Ecto neural progenitor cell (in vitro differentiated cells): ENCODE data around the gene CREBZF.
"Not testable (repeated sequence)": the region's sequence is repeated elsewhere in the genome, so short reads cannot be mapped to it uniquely, and the experiment has no call there.

Experiments
- DNase-seq: peaks from one replicate; pipeline ENCODE4 v3.0.0-alpha.2; 2018; ENCODE audit warnings: low spot score

The CREBZF gene

GRCh38 chr11:85626496-85626895 lies 38.4 kb downstream of the CREBZF start:
- no peak for DNase-seq

DNA sequence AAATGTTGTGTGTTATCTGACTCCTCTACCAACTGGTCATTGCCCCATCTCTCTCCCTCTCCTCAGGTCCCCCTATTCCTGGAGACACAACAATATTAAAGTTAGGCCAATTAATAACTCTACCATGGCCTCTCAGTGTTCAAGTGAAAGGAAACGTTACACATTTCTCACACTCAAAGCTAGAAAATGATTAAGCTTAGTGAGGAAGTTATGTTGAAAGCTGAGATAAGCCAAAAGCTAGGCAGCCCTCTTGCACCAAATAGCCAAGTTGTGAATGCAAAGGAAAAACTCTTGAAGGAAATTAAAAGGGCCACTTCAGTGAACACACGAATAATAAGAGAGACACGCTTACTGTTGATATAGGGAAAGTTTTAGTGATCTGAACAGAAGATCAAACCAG lies 44.7 kb downstream of the CREBZF start:
- no peak for DNase-seq

DNA sequence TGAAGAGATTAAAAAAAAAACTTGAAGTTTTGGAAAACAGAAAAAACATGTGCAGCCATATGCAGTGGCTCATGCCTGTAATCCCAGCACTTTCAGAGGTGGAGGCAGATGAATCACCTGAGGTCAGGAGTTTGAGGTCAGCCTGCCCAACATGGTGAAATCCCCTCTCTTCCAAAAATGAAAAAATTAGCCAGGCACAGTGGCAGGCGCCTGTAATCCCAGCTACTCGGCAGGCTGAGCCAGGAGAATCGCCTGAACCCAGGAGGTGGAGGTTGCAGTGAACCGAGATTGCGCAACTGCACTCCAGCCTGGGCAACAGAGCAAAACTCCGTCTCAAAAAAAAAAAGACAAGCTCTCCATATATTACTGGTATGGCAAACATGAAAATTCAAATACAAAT lies 45.4 kb downstream of the CREBZF start:
- DNase-seq = no peak

- DNase-seq = not testable (repeated sequence)
These were observed 53.3 kb downstream of the CREBZF start for GRCh38 chr11:85611643-85612042.
